ENCODE results near the gene B4GALNT1.
A peak's percentile ranks its signal among the peaks of the same experiment; 100 is the strongest.
"Not testable (repeated sequence)": the region's sequence is repeated elsewhere in the genome, so short reads cannot be mapped to it uniquely, and the experiment has no call there.

B4GALNT1 gene

DNA sequence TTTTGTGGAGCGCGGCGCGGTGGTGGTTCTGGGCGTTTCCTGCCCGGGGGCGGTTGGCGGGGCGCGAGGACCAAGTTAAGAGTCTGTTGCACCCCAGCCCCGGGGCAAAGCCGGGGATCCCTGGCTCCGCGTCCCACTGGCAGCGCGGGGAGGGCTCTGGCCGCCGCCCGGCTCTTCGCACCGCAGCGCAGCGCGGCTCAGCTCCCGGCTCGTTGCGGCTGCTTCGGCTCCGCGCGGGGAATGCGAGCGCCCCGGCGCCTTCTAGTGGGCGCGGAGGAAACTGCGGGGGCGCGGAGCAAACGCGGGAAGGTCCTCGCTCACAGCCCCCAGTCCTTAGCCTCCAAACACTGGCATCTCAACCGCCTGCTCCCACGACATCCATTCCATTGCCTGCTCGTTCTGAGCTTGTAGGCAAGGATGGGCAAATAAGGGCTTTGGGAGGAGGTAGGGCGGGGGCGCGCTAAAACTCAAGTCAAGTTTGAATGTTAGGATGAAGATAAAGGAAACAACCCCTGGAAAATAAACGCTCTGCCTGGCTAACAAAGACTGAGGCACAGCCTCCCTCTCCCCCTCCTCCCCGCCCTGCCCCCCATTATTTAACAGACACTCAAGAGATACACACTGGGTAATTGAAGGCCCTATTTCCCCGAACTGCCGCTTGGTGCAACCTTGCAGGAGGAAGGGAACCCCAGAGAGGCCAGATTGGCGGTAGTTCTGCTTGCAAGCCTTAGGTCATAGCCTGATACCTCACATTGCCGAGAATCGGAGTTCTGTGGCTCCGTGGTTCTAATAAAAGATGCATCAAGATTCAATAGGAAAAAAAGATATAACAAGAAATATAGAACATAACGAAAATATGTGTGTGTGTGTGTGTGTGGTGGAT is at the start of gene B4GALNT1:
Gene B4GALNT1, minus strand, starts transcription at position 244 of the 883 bp plus-strand sequence. CDS start 1,069 bp downstream, outside the sequence.
- ATAC-seq, result peak; percentile 85 to 87

DNA sequence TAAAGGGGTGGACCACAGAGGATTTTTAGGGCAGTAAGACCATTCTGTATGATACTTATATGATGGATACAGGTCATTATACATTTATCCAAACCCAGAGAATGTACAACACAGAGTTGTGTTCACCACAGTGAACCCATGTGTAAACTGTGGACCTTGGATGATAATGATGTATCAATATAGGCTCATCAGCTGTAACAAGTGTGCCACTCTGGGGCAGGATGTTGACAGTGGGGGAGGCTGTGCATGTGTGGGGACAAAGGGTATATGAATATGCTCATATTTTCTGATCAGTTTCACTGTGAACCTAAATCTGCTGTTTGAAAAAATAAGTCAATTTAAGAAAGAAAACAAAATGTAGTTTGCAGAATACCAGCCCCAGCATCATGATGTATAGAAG is 46.7 kb upstream of the B4GALNT1 start:
- no peak for ATAC-seq

DNA sequence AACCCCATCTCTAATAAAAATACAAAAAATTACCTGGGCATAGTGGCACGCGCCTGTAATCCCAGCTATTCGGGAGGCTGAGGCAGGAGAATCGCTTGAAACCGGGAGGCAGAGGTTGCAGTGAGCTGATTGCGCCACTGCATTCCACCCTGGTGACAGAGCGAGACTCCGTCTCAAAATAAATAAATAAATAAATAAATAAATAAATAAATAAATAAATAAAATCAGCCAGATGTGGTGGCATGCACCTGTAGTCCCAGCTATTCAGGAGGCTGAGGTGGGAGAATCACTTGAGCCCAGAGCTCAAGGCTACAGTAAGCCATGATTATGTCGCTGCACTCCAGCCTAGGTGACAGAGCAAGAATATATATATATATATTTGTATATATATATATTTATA is 44.9 kb upstream of the B4GALNT1 start:
- ATAC-seq, result not testable (repeated sequence)

DNA sequence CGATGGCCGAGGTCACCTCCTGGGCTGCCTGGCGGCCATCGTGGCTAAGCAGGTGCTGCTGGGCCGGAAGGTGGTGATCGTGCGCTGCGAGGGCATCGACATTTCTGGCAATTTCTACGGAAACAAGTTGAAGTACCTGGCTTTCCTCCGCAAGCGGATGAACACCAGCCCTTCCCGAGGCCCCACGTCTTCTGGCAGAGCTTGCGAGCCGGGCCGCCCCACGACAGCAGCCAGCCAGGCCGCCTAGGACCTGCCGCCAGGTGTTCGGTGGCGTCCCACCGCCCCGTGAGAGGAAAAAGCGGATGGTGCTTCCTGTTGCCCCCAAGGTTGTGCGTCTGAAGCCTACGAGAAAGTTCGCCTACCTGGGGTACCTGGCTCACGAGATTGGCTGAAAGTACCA is 41.7 kb upstream of the B4GALNT1 start:
- ATAC-seq, result no peak

DNA sequence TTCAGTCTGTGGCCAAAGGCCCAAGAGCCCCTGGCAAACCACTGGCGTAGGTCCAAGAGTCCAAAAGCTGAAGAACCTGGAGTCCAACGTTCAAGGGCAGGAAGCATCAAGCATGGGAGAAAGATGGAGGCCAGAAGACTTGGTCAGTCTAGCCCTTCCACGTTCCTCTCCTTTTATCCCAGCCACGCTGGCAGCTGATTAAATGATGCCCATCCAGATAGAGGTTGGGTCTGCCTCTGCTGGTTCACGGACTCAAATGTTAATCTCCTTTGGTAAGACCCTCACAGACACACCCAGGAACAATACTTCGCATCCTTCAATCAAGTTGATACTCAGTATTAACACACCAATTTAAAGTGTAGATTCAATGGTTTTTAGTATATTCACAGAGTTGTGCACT is 39.8 kb upstream of the B4GALNT1 start:
- no peak for ATAC-seq

DNA sequence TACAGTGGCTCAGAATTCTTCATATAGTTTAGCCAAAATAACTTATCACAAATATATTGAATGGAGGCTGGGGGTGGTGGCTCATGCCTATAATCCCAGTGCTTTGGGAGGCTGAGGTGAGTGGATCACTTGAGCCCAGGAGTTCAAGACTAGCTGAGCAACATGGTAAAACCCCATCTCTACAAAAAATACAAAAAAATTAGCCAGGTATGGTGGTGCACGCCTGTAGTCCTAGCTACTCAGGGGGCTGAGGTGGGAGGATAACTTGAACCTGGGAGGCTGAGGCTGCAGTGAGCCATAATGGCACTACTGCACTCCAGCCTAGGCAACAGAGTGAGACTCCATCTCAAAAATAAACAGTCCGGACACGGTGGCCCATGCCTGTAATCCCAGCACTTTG is 38.8 kb upstream of the B4GALNT1 start:
- not testable (repeated sequence) for ATAC-seq

DNA sequence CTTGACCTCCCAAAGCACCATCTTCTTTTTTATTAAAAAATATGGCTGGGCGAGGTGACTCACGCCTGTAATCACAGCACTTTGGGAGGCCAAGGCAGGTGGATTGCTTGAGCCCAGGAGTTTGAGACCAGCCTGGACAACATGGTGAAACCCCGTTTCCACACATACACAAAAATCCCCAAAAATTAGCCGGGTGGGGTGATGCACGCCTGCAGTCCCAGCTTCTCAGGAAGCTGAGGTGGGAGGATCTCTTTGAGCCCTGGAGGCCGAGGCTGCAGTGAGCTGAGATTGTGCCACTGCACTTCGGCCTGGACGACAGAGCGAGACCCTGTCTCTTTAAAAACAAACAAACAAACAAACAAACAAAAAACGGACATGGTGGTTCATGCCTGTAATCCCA is 36.7 kb upstream of the B4GALNT1 start:
- not testable (repeated sequence) for ATAC-seq

DNA sequence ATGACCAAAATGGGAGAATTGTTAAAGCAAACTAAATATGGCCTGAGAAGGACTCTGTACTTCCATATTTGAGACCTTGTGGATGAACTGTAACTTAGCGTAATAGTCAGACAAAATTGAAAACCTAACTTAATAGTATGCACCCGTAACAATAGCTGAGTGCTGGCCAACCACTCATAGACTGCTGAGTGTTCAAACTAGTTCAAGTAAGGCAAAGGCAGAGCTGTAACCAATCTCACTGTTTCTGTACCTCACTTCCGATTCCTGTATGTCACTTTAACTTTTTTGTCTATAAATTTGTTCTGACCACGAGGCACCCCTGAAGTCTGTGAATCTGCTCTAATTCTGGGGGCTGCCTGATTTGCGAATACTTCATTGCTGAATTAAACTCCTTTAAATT is 33.9 kb upstream of the B4GALNT1 start:
- ATAC-seq, result no peak

DNA sequence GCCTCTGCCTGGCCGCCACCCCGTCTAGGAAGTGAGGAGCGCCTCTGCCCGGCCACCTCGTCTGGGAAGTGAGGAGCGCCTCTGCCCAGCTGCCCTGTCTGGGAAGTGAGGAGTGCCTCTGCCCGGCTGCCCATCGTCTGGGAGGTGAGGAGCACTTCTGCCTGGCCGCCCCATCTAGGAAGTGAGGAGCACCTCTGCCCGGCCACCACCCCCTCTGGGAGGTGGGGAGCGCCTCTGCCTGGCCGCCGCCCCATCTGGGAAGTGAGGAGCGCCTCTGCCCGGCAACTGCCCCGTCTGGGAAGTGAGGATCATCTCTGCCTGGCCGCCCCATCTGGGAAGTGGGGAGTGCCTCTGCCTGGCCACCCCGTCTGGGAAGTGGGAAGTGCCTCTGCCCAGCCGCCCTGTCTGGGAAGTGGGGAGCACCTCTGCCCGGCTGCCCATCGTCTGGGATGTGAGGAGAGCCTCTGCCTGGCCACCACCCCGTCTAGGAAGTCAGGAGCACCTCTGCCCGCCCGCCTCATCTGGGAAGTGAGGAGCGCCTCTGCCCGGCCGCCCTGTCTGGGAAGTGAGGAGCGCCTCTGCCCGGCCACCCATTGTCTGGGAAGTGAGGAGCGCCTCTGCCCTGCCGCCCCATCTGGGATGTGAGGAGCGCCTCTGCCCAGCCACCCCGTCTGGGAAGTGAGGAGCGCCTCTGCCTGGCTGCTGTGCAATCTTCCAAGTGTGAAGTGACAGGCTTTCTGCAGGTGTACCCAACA is 32.2 kb upstream of the B4GALNT1 start:
- ATAC-seq, result not testable (repeated sequence)

DNA sequence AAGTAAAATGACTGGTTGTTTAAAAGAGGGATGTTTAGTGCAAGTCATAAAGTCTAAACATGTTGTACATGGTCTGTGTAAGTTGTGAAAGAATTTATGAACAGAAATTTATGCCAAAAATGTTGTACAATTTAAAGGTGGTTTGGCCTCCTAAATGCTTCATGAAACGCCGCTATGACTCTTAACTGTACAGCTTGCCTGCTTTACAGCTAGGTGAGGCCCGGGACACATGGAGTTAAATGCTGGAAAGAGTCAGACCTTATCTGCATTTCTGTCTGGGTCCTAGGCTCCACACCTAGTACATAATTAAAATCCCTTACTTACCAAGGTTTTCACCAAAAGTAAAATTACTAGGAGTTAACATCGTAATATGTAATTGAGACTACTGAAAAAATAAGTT is 28.4 kb upstream of the B4GALNT1 start:
- ATAC-seq, result no peak

DNA sequence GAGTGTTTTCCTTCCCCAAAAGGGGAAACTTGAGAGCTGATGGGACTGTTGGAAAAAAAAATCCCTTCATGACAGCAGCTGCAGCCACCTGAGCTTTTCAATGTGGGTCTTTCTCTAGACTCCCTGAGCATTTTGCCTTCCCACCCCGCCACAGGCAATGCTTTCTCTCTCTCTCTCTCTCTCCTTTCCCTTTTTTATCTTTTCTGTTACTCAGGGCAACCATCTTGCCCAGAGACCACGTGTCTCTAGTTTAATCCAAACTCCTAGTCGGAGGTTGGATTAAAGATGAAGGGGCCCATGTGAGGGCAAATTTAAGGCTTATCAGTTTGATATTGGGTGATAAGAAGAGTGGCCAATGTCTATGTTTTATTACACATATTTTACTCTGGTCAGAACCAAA is 25.9 kb upstream of the B4GALNT1 start:
- no peak for ATAC-seq

DNA sequence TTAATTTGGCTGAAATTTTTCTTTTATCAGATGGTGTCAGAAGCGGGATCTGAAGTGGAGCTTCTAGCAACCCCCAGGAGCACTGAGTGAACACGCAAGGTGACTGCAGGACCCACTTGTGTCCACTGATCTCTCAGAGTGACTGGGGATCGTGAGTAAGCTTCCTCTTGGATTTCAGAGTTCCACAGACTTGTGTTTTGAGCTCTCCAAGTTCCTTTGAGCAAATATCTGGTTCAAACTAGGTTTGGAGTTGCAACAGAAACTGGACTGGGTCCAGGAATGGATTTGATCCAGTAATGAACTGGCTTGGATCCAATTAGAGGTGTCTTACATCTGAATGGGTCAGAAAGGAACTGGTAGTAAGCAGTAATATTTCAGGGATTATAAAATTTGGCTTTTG is 24.7 kb upstream of the B4GALNT1 start:
- no peak for ATAC-seq

DNA sequence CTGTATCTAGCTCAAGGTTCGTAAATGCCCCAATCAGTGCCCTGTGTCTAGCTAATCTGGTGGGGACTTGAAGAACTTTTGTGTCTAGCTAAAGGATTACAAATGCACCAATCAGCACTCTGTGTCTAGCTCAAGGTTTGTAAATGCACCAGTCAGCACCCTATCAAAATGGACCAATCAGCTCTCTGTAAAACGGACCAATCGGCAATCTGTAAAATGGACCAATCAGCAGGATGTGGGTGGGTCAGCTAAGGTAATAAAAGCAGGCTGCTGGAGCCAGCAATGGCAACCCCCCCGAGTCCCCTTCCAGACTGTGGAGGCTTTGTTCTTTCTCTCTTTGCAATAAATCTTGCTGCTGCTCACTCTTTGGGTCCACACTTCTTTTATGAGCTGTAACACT is 23.4 kb upstream of the B4GALNT1 start:
- not testable (repeated sequence) for ATAC-seq

DNA sequence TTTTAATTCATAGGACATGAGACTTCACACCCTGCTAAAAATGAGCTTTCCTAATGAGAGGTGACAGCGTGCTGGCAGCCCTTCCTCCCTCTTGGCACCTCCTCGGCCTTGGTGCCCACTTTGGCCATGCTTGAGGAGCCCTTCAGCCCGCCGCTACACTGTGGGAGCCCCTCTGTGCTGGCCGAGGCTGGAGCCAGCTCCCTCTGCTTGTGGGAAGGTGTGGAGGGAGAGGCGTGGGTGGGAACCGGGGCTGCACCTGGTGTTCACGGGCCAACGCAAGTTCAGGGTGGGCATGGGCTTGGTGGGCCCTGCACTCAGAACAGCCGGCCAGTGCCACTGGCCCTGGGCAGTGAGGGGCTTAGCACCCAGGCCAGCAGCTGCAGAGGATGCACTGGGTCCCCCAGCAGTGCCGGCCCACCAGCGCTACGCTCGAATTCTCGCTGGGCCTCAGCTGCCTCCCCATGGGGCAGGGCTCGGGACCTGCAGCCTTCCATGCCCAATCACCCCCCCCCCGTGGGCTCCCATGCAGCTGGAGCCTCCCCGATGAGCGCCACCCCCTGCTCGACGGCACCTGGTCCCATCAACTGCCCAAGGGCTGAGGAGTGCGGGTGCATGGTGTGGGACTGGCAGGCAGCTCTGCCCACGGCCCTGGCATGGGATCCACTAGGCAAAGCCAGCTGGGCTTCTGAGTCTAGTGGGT is 22.7 kb upstream of the B4GALNT1 start:
- no peak for ATAC-seq

DNA sequence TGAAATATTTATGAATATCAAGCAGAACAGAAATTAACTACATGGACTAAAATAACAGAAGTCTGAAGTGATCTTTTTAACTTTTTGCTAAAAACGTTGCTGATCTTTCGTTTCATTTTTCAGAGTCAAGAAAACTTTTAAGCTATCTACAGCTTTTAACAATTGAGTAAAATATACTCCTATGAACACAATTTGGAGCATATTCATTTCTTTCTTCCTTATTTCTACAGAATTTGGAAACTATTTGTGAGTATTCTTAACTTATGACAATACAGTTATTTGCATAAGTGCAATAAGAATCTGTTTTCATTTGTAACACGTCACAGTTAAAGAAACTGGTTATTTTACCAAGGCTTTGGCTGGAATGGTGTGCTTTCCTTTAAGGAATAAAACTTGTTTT is 21.0 kb upstream of the B4GALNT1 start:
- ATAC-seq, result no peak

DNA sequence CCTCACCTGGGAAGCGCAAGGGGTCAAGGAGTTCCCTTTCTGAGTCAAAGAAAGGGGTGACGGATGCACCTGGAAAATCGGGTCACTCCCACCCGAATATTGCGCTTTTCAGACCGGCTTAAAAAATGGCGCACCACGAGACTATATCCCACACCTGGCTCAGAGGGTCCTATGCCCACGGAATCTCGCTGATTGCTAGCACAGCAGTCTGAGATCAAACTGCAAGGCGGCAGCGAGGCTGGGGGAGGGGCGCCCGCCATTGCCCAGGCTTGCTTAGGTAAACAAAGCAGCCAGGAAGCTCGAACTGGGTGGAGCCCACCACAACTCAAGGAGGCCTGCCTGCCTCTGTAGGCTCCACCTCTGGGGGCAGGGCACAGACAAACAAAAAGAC is 13.7 kb upstream of the B4GALNT1 start:
- not testable (repeated sequence) for ATAC-seq

DNA sequence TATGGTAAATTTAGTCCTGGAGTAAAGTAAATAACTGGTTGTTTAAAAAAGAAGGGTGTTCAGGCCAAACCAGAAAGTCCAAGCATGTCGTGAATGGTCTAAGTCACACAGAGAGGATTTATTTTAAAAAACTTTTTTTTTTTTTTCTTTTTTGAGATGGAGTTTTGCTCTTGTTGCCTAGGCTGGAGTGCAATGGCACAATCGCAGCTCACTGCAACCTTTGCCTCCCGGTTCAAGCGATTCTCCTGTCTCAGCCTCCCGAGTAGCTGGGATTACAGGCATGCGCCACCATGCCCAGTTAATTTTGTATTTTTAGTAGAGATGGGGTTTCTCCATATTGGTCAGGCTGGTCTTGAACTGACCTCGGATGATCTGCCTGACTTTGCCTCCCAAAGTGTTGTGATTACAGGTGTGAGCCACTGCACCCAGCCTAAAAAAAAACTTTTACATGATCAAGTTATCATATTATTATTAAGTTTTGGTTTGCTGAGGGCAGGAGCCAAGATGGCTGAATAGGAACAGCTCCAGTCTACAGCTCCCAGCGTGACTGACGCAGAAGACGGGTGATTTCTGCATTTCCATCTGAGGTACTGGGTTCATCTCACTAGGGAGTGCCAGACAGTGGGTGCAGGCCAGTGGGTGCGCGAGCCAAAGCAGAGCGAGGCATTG is 13.1 kb upstream of the B4GALNT1 start:
- not testable (repeated sequence) for ATAC-seq

DNA sequence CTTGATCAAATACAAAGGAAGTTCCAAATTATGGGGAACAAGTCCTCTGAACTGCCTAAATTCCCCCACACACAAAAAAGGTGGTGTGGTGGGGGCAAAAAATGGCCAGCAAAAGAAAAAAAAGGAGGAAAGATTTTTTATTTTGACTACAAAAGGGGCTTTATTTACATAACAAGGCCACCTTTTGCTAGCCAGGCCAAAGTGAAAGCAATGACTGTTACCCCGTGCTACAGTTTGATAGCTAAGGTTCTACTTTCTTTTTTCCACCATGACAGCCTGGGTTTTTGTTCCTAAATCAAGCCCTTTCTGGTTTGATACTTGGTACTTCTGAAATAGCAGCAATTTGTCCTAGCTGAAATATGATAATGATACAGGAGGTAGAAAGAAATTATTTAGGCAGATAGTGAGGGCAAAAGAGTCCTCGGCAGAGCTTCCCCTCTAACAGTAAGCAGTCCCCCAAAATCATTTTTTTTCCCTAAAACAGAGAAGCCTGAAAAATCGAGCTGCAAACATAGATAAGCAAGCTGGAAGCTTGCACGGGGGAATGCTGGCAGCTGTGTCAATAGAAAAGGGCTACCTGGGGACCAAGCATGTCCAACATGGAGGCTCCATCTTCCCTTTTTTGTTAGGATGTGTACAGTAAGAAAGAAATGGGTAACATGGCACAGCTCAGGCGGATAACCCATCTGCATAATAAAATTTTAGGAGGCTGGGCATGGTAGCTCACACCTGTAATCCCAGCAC is 8.9 kb upstream of the B4GALNT1 start:
- no peak for ATAC-seq

DNA sequence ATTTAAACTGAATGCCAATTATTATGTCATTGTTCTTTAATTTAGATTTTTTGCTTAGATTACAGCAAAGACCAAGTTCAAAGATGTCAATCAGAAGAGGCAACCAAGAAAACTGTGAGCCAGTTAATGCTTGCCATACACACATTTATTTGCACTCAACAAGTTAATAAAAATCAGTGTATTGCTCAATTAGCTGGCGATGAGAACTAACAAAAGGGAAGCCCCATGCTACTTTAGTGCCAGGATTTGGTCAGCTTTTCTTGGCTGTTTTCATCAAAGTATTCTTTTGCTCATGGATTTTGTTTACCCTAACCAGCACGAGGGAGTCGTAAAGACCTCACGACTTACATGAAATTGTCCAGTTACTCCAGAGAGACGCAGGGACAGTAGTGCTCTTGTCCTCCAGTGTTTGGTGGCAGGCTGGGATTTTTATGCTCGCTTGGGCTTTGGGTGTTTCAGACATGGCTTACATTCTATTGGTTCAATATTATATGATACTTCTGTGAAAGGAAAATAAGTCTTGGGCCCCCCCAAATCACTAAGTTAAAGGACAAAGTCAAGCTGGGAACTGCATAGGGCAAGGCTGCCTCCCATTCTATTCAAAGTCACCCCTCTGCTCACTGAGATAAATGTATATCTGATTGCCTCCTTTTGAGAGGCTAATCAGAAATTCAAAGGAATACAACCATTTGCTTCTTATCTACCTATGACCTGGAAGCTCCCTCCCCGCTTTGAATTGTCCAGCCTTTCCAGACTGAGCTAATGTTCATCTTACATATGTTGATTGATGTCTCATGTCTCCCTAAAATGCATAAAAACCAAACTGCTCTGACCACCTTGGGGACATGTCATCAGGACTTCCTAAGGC is 7.4 kb upstream of the B4GALNT1 start:
- no peak for ATAC-seq

DNA sequence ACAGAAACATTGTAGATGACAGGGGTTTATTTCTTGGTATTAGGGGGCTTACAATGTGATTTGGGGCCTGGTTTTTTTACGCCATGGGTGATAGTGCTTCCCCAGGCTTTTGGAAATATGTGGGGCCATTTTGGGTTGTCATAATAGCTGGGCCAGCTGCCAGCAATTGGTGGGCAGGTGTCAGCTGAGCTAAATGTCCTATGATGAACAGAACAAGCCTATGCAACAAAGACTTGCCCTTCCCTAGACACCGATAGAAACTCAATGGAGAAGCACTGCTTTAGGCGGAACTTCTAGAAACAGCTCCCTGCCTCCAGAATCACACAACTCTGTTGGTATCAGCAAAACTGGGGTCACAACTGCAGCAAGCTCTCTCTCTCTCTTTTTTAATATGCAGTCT is 5.1 kb upstream of the B4GALNT1 start:
- no peak for ATAC-seq

DNA sequence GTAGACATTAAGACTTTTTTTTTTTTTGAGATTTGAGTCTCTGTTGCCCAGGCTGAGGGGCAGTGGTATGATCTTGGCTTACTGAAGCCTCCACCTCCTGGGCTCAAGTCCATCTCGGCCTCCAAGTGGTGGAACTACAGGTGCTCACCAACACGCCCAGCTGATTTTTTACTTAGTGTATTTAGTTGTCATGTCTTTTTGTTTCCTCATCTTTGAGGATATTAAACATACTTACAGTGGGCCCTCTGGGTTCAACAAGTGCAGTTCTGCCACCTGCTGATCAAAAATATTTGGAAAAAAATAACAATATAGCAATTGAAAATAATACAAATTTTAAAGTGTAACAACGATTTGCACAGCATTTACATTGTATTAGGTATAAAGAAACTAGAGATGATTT is 4.4 kb upstream of the B4GALNT1 start:
- no peak for ATAC-seq

Measured in activated CD4-positive, CD25-positive, alpha-beta regulatory T cell treated with anti-CD3 and anti-CD28 coated beads, Interleukin-2, amount 50 U/mL, for 24 hours (primary cell).